Fibroblast of lung (primary cell): ENCODE data around the gene TMEM270.

Experiments used
- EZH2 ChIP-seq: IDR thresholded peaks from 2 replicates; pipeline ENCODE4 v1.5.1; 2012; ENCODE audit warnings: low read length, control low read depth, mild to moderate bottlenecking; ENCODE audit errors: missing control alignments
- TF ChIP-seq, protein P1 (sequence below), 2 donors: IDR thresholded peaks in 1 of 2; conservative IDR thresholded peaks in 1 of 2; 1 replicate in 1 of 2; 2 replicates in 1 of 2; pipeline ENCODE4 v1.5.1; 2011 to 2012; ENCODE audit warnings: low read length in 2 of 2, control low read depth in 1 of 2, inconsistent platforms in 1 of 2, low read depth in 1 of 2, mild to moderate bottlenecking in 1 of 2

DNA sequence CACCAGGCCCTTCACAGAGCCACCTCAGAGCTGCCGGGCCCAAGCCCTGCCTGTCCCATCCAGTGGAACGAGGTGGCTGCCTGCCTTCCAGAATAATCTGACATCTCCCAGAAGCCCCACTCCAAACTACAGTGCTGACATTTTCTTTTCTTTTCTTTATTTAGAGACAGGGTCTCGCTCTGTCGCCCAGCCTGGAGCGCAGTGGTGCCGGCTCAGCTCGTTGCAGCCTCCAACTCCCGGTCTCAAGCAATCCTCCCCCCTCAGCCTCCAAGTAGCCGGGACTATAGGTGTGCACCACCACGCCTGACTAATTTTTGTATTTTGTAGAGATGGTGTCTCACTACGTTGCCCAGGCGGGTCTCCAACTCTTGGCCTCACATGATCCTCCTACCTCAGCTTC, 346 bp downstream of the TMEM270 start:
- TF ChIP-seq, protein P1, sequence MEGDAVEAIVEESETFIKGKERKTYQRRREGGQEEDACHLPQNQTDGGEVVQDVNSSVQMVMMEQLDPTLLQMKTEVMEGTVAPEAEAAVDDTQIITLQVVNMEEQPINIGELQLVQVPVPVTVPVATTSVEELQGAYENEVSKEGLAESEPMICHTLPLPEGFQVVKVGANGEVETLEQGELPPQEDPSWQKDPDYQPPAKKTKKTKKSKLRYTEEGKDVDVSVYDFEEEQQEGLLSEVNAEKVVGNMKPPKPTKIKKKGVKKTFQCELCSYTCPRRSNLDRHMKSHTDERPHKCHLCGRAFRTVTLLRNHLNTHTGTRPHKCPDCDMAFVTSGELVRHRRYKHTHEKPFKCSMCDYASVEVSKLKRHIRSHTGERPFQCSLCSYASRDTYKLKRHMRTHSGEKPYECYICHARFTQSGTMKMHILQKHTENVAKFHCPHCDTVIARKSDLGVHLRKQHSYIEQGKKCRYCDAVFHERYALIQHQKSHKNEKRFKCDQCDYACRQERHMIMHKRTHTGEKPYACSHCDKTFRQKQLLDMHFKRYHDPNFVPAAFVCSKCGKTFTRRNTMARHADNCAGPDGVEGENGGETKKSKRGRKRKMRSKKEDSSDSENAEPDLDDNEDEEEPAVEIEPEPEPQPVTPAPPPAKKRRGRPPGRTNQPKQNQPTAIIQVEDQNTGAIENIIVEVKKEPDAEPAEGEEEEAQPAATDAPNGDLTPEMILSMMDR (conservative IDR thresholded peaks at IDR 0.05 in 1 of 2, IDR thresholded peaks at IDR 0.05 in 1 of 2; ENCODE audit: low read depth in 1 of 2, low read length in 2 of 2) = no peak
- no peak for TF ChIP-seq EZH2
